Fibroblast of gingiva (primary cell): Measurements from ENCODE around the gene ABCA13.

Source experiments
- DNase-seq: peaks from one replicate; pipeline ENCODE4 v3.0.0-alpha.2; 2011; ENCODE audit warnings: low read depth

The ABCA13 gene

DNA sequence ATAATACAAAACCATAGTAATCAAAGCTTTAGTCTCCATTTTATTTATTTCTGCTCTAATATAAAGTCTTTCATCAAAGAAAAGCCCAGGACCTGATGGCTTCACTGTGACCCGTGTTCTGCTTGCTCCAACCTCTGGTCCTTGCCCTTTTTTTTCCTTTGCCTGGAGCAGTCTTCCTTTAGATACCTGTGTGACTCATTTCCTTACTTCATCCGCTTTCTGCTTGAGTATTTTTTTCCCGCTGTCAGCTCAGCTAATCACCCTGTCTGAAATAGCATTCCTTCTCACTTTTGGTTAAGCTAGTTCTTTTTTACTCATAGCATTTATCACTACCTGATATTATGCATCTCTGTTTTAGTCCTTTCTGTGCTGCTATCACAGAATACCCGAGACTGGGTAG is 194.8 kb downstream of the ABCA13 start:
- no peak for DNase-seq

DNA sequence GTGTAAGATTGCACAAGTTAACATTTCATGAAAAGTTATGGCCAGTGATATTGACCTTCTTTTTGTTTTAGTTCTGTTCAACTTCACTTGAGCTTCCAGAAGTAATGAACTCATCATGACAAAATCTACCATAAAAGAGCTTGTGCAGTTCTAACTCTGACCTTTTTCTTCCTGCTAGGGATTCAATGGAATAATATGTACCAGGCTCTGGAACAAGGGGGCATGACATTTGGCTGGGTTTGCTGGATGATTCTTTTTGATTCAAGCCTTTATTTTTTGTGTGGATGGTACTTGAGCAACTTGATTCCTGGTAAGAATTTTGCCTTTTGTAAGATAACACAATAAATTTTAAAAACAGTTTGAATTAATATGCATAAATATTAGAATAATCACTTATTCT is 205.0 kb downstream of the ABCA13 start:
- peak; percentile 18 for DNase-seq

DNA sequence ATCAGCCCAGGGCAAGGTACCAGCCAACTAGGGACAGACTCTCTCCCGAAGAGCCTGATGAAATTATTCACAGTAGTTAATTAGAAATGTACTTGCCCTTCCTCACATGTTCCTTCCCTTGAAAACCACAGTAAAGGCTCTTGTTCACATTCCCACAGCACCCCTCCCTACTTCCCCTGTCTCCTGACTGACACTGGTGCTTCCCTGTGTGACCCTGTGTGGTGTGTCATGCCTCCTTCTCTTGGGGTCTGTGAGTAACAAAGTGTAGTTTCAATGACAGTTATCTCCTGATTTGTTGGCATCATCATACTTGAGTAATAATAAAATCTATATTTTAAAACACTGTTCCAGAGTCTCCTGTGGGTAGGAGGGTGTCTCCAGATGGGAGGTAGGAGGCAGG is 209.7 kb downstream of the ABCA13 start:
- DNase-seq = no peak

DNA sequence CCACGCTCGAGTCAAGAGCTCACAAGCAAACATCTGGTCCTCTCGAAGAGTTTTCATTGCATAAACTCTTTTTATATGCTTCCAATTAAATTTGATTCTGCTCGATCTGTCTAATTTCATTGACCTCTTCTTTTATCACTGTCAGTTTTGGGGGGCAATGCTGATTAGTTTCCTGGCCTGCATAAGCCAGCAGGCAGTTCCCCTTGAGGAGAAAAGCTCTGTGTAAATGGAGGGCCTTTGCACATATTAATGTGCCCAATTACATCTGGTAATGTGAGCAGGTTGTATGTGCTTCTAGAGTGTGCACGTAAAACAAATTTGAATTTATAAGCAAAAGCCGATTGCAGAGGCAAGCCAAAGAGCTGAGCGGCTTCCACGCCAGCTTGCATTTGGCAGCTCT is 210.3 kb downstream of the ABCA13 start:
- DNase-seq = no peak

DNA sequence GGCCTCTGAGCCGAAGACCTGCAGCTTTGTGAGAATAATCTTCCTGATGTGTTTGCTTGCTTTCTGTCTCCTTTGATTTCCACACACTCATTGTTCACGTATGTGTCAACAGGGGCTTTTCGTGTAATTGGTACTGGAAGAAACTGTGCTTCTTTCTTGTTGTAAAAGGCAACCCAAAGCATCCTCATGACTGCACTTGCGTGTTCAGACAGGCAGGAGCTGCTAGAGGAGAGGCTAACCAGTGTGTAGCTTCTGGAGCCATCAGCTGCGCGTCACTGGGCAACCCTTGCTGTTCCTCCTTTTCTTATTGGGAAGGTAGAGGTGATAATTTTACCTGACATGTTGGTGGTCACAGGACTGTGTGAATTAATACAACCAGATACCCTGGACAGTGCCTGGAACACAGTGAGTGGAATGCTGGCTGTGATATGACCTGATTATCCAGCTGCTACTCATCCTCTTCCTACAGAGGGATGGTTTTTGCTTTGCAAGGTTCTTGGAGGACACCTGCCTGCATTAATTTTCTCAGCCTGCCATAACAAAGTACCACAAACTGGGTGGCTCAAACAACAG is 213.0 kb downstream of the ABCA13 start:
- DNase-seq = no peak

GRCh38 chr7:48387932-48388331 is 216.7 kb downstream of the ABCA13 start:
- no peak for DNase-seq

DNA sequence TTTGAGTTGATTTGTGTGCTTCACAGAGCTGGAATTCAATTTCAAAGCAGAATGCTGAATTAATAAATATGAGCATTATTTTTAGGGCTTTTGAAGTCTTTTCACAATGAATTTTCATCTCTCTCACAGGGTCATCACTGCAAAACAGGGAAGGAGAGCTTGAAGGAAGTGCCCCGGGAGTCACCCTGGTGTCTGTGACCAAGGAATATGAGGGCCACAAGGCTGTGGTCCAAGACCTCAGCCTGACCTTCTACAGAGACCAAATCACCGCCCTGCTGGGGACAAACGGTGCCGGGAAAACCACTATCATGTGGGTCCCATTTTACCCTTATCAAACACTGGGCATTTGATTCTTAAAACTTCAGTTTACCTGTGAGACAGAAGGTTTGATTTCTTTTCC is 217.7 kb downstream of the ABCA13 start:
- DNase-seq = no peak

GRCh38 chr7:48389977-48390376 is 218.7 kb downstream of the ABCA13 start:
- DNase-seq = peak; percentile 36

- DNase-seq = no peak
These were observed 219.4 kb downstream of the ABCA13 start for GRCh38 chr7:48390388-48391327.

- DNase-seq = no peak
These were observed 226.9 kb downstream of the ABCA13 start for GRCh38 chr7:48398191-48398590.

- DNase-seq = no peak
These were observed 231.5 kb downstream of the ABCA13 start for GRCh38 chr7:48402721-48403120.

- DNase-seq = no peak
These were observed 237.5 kb downstream of the ABCA13 start for GRCh38 chr7:48408731-48409130.

DNA sequence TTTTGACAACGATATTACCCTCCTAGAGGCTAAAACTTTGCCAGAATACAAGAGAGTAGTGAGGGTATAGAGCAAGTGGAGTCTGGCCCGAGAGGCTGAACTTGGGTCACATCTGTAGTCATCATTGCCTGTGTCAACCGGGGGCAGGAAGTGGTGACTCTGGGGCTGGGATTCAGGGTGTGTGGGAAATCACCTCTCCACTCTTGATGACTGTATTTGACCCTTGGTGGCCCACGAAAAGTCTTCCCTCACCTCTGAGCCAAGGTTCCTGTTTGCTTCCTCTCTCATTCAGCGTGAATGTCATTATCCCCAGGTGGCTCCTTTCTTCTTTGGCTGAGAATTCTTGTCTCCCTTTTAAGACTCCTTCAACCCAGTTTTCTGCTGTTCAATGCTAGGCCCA is 240.4 kb downstream of the ABCA13 start:
- DNase-seq = no peak

DNA sequence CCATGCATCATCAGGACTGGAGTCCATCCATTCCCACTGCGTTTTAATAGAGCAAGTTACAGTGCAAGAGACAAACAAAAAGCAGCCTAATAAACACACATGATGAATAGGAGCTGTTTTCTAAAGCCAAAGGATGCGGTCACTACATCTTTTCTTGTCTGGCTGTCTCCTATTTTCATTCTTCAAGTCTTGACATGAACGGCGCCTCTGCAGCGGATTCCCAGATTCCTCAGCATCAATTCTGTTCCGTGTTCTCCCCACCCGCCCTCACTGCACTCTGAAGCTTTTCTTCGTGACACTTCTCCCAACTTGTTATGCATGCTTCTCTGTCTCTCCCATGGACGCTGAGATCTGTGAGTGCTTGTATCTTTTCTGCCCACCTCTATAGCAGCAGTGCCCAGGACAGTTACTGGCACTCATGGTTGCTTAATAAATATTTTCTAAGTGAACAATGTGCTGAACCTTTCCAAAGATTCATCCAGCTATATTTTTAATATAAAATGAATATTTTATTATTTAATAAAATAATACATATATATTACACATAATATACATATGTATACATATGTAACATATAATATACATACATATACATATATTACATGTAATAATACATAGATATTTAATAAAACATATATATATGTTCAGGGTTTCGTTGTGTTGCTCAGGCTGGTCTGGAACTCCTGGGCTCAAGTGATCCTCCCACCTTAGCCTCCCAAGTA is 242.9 kb downstream of the ABCA13 start:
- no peak for DNase-seq

DNA sequence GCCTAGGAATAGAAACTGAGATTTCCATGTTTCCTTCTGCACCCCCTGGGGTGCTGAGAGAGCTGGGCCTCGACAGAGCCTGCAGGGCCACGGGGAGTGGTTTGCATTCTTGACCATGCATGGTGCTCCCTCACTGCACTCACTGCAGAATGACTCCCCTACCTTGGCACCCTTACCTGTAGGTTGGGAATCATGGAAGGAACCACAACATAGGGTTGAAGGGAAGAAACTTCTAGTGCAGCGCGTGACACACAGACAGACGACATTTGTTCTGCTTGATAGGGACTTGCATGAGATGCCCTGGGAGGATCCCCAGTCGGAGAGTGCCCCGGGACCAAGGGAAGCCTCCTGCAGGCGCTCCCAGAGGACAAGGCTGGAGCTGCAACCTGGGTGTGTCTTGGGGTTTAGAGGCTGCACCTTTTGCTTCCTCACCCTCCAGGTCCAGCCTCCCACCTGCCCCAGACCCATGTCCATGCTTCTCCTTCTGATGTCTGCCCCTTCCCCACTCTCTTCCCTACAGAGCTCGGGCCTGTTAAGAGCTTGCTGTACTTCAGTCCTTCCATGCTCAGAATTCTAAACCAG is 245.2 kb downstream of the ABCA13 start:
- DNase-seq = no peak

DNA sequence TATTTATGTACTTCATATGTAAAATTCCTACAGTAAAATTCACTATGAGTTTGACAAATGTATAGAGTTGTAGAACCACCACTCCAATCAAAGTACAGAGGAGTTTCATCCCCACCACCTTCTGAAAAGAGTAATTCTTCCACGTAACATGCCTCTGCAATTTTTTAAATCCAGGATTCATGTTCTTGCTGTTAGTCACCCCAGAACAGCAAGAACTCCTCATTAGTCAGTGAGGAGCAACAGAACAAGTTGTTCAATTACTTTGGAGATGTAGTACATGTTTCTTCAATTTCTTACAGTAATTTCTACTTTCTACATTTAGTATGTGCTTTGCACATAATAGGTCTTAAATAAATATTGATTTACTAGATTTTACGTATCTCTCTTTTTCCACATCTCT is 248.1 kb downstream of the ABCA13 start:
- DNase-seq = no peak

DNA sequence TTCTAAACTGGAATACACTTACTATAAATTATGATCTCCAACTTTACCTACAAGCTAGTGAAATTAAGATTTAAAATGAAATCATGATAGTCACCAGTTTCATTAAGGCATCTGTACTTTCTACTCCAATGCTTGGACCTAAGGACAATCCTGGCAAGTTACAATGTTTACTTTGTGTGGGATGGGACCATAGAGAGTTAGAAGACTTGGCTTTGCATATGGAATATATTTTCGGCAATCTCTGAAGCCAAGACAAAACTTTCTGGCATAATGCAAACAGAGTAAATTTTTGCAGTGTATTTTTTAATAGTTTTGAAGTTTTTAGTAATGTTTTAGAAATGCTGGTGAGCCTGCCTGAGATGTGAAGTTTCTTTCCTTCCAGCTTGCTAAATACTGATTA is 248.9 kb downstream of the ABCA13 start:
- DNase-seq = no peak

GRCh38 chr7:48421357-48421756 is 250.1 kb downstream of the ABCA13 start:
- DNase-seq = no peak

DNA sequence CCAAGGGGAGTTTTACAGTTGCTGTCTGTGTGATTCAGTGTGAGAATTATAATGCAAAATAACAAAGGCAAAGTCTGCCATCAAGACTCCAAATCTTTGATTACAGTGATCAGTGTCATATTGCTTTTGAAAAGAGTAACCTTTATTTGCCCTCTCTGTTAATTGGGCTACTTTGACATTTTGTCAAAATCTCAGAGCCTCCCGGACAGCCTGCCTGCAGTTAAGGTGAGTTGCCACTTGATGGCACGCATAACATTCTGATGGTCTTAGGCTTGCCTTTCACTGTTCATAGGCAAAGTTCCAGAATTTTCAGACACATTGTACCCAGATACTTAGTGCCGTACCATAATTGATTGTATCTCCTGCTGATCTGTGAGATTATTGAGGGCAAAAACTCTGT is 253.5 kb downstream of the ABCA13 start:
- DNase-seq = no peak

- no peak for DNase-seq
These were observed 255.2 kb downstream of the ABCA13 start for GRCh38 chr7:48426331-48426965.

DNA sequence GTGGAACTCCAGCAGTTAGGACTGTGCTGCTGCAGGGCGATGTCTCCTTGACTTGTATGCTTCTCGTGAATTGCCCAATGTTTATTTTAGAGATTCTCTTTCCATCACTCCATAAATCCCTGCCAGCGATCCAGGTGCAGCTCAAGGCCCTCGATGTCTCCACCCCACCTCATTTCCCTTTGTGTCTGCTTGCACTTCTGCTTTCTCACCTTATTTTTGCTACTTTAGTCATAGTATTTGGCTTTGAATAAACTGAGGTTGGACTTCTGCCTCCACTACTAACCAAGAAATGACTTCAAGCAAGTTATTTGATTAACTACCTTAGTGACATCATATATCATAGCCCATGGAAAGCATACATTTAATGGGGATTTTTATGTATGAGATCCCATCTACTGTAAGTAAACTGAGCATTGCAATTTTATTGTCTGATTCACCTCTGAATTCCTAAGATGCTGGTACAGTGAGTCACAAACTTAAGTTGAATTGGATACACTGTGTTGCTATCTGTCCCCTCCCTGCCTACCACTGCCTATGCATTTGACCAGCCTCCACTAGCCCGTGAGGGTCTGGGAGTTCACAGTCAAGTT is 255.8 kb downstream of the ABCA13 start:
- no peak for DNase-seq

GRCh38 chr7:48427671-48428070 is 256.4 kb downstream of the ABCA13 start:
- no peak for DNase-seq
